ENCODE data around the gene PPP2R1B.
"Not testable (repeated sequence)": the region's sequence is repeated elsewhere in the genome, so short reads cannot be mapped to it uniquely, and the experiment has no call there.

The PPP2R1B gene

GRCh38 chr11:111733611-111734088 is 32.5 kb downstream of the PPP2R1B start:
- DNase-seq: no peak
- in situ Hi-C loops (cut with HindIII; ENCODE audit: low pct_ligation_motif_present, low pct_unique_long_range_greater_than_20kb, low sequenced_read_pairs): no loop called here

GRCh38 chr11:111733016-111733415 is 33.2 kb downstream of the PPP2R1B start:
- no peak for DNase-seq
- in situ Hi-C loops (cut with HindIII; ENCODE audit: low pct_ligation_motif_present, low pct_unique_long_range_greater_than_20kb, low sequenced_read_pairs): no loop called here

DNA sequence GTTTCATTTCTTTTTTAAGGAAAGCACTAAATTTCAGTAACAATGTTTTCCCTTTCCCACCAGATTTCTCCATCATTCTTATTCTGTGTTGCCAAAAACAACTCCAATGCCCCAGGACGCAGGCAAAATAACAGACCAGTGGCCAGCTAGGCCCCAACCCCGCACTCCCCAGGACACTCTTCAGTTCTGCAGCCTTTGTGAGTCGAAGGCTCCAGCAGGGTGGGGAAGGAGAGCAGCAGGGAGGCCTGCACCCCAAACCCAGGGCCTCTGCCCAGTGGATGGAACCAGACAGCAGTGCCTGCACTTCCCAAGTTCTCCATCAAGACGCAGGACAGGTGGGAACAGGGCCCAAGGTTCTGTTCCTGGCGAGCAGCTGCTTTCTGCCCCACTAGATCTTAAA is 34.4 kb downstream of the PPP2R1B start:
- in situ Hi-C loops (cut with HindIII; ENCODE audit: low pct_ligation_motif_present, low pct_unique_long_range_greater_than_20kb, low sequenced_read_pairs): no loop called here
- DNase-seq: no peak

DNA sequence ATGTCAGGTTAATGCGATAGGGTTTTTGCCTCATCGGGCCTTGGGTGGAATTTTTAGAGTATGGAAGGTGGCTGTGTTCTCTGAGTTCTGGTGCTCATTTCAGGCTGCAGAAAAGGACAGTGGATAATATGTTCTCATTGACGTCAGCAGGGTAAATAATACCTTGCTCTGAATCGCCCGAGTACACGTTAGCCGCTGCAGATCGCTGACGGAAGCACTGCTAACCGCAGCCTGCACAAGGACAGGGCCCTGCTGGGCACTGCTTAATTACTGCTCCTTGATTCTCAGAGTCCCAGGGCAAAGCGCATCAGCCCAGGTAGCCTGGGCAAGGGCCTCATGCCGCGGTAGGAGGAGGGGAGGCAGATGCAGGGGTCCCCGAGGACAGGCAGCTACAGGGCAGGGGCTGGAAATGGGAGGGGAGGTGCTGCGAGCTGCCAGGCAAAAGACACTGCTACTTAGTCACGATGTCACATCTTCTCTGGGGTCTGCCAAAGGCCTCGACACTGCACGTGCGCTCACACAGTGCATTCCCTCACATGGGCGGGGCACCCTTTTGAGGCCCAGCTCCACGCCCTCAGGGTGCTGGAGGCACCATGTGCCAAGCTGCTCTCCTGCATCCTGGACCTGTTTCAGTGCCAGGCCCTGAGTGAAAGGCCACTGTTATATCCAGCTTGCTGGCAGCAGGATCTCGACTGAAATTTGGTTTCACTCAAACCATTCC is 35.2 kb downstream of the PPP2R1B start:
- in situ Hi-C loops (cut with HindIII; ENCODE audit: low pct_ligation_motif_present, low pct_unique_long_range_greater_than_20kb, low sequenced_read_pairs): no loop called here
- DNase-seq: no peak

- in situ Hi-C loops (cut with HindIII; ENCODE audit: low pct_ligation_motif_present, low pct_unique_long_range_greater_than_20kb, low sequenced_read_pairs): no loop called here
Observed at GRCh38 chr11:111729831-111730311, 36.3 kb downstream of the PPP2R1B start.

GRCh38 chr11:111729071-111729830 is 36.9 kb downstream of the PPP2R1B start:
- in situ Hi-C loops (cut with HindIII; ENCODE audit: low pct_ligation_motif_present, low pct_unique_long_range_greater_than_20kb, low sequenced_read_pairs): no loop called here
- DNase-seq: no peak

More at GRCh38 chr11:111729831-111730311, 36.3 kb downstream of the PPP2R1B start:
- no peak for DNase-seq

DNA sequence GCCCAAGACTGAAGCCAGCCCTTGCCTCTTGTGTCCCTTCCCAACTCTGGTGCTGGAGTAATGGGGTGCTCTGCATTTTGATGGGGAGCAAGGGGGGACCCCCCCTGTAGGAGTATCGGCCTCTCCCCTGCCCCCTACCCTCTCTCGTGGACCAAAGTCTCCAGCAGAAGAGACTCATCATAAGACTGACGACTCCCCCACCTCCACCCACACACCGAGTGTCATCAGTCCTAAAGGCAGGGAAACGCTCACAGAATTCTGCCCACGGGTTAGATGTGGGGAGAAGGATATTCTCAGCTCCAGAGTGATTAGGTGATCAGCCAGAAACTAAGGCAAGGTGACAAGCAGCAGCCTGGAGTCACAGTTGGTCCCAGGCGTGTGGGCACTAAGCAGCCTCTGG is 38.8 kb downstream of the PPP2R1B start:
- DNase-seq: no peak

GRCh38 chr11:111726301-111726713 is 39.9 kb downstream of the PPP2R1B start:
- in situ Hi-C loops (cut with HindIII; ENCODE audit: low pct_ligation_motif_present, low pct_unique_long_range_greater_than_20kb, low sequenced_read_pairs): no loop called here

More for the DNA sequence above, 38.8 kb downstream of the PPP2R1B start:
- in situ Hi-C loops (cut with HindIII; ENCODE audit: low pct_ligation_motif_present, low pct_unique_long_range_greater_than_20kb, low sequenced_read_pairs): no loop called here

DNA sequence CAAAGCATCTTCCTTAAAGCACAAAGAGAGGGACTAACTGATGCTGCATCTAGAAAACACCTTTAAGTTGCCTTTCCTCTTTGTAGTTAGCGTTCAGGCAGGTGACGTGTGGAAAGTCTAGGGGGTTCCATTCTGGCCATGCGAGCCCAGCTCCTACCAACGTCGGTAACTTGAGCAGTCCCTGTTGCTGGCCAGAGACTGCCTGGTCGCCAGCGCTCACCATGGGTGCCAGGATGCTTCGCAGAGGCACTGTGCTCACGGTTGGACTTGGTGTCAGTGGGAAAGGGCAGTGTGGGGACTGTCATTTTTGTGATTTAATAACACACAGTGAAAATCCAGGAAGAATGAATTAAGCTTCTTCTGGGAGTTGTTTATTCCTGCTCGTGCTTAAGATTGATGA is 40.6 kb downstream of the PPP2R1B start:
- no peak for DNase-seq
- in situ Hi-C loops (cut with HindIII; ENCODE audit: low pct_ligation_motif_present, low pct_unique_long_range_greater_than_20kb, low sequenced_read_pairs): no loop called here

More at GRCh38 chr11:111726301-111726713, 39.9 kb downstream of the PPP2R1B start:
- DNase-seq: no peak

DNA sequence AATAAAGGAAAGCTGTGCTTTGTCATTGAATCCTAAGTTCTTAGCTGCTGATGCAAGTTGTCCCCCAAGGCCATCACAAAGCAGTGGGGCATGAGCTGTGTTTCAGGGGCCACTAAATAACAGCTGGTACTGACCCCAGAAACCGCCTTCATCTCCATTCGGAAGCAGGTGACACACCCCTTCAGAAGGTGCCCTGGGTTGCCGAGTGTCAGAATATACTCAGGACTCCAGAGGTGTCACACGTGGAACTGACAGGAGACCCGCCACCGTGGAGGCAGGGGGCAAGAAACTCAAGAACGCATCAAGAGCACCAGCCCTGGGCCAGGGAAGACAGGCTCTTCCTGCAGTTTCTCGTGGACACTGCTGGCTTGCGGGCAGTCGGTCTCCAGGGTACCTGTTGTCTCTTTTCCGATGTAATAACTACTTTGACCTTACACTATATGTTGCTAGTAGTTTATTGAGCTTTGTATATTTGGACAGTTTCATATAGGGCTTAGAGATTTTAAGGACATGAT is 41.5 kb downstream of the PPP2R1B start:
- in situ Hi-C loops (cut with HindIII; ENCODE audit: low pct_ligation_motif_present, low pct_unique_long_range_greater_than_20kb, low sequenced_read_pairs): no loop called here
- DNase-seq: no peak

GRCh38 chr11:111723595-111723994 is 42.6 kb downstream of the PPP2R1B start:
- DNase-seq: no peak
- in situ Hi-C loops (cut with HindIII; ENCODE audit: low pct_ligation_motif_present, low pct_unique_long_range_greater_than_20kb, low sequenced_read_pairs): no loop called here

DNA sequence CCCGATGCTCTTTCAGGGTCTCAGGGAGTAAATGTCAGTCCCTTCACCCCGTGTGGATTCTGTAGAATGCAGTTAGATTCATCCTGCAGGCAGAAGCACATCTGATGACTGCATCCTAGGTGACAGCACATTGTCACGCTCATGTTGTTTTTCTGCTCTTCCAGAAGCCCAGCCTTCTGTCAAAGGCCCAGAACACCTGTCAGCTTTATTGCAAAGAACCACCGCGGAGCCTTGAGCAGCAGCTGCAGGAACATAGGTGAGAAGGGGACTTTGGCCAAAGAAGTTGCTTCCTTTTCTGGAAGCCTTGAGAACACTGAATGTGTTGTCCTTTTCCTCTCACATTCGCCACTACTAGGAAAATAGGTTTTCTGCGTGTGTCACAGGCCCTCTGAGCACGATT is 43.7 kb downstream of the PPP2R1B start:
- no peak for DNase-seq
- in situ Hi-C loops (cut with HindIII; ENCODE audit: low pct_ligation_motif_present, low pct_unique_long_range_greater_than_20kb, low sequenced_read_pairs): no loop called here

- in situ Hi-C loops (cut with HindIII; ENCODE audit: low pct_ligation_motif_present, low pct_unique_long_range_greater_than_20kb, low sequenced_read_pairs): no loop called here
Observed at GRCh38 chr11:111720801-111721494, 45.2 kb downstream of the PPP2R1B start.

GRCh38 chr11:111719379-111719778 is 46.8 kb downstream of the PPP2R1B start:
- DNase-seq: no peak
- in situ Hi-C loops (cut with HindIII; ENCODE audit: low pct_ligation_motif_present, low pct_unique_long_range_greater_than_20kb, low sequenced_read_pairs): no loop called here

More at GRCh38 chr11:111720801-111721494, 45.2 kb downstream of the PPP2R1B start:
- no peak for DNase-seq

GRCh38 chr11:111718859-111719258 is 47.3 kb downstream of the PPP2R1B start:
- in situ Hi-C loops (cut with HindIII; ENCODE audit: low pct_ligation_motif_present, low pct_unique_long_range_greater_than_20kb, low sequenced_read_pairs): no loop called here
- DNase-seq: no peak

DNA sequence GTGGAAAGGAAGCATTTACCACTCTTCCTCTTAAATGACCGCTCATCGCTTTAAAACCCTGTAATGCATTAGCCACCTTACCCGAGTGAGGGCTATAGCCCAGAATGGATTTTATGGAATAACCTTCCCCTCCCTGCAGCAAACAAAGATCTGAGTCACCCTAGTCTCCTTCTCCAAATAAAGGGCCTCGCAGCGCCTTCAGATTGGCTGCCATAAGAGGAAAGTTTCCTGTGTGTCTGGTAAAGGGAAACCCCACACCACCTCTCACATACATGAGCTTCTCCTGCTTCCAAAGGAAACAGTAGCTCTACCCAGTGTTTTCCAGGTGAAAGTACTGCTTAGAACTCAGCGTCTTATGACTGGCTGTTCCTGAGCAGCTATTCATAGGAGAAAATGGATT is 47.8 kb downstream of the PPP2R1B start:
- peak; percentile 54 for DNase-seq
- in situ Hi-C loops (cut with HindIII; ENCODE audit: low pct_ligation_motif_present, low pct_unique_long_range_greater_than_20kb, low sequenced_read_pairs): no loop called here

GRCh38 chr11:111717660-111718059 is 48.5 kb downstream of the PPP2R1B start:
- in situ Hi-C loops (cut with HindIII; ENCODE audit: low pct_ligation_motif_present, low pct_unique_long_range_greater_than_20kb, low sequenced_read_pairs); DNase-seq: not testable (repeated sequence)

DNA sequence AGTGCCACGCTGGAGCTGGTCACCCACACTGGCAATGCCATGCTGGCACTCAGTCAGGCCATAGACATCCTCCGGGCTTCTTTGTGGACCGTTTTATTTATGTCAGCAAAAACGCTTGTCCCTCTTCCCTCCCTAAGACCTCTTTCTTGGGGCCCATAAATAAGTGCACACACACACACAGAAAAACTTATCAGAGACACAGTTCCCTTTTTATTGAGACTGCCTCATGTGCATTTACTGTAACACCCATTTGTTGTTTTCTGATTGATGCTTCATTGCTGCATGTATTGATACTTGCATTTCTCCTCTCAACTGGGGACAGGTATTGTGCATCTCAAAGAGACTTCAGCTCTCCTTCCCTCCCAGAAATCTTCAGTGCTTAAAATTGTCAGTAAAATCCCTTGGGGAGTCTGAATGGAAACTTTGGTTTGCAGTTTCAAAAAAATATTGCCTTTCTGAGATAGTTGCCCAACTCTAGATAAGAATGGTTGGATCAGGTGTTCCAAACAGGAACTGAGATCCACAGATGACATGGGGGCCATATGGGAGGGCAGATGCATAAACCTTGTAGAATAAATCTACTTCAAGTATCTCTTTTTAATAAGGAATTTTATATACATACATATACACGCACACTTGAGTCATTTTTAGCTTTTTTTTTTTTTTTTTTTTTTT is 50.9 kb downstream of the PPP2R1B start:
- DNase-seq: no peak
- in situ Hi-C loops (cut with HindIII; ENCODE audit: low pct_ligation_motif_present, low pct_unique_long_range_greater_than_20kb, low sequenced_read_pairs): no loop called here
